H9 (cell line): Measurements from ENCODE around the gene KCNK13. TPM values are rescaled to one million over a fixed set of nuclear protein-coding genes. Genes with fewer than 3 reads are reported as not detected.
A peak's percentile ranks its signal among the peaks of the same experiment; 100 is the strongest.

ENCODE experiments used
- DNase-seq: peaks from one replicate; pipeline ENCODE4 v3.0.0-alpha.2; 2017
- H2AFZ ChIP-seq: one replicate; pipeline ENCODE4 v1.6.1; 2013; ENCODE audit warnings: mild to moderate bottlenecking, low read length, control low read depth, moderate library complexity
- H2AK5ac ChIP-seq: 2 replicates; pipeline ENCODE4 v1.6.1; 2013; ENCODE audit warnings: low read length, control low read depth, mixed read lengths; ENCODE audit not compliant: insufficient read length
- H2BK120ac ChIP-seq: one replicate; pipeline ENCODE4 v1.6.1; 2013; ENCODE audit warnings: low read depth, mild to moderate bottlenecking, low read length, control low read depth, inconsistent platforms; ENCODE audit not compliant: poor library complexity, severe bottlenecking
- H2BK12ac ChIP-seq: 2 replicates; pipeline ENCODE4 v1.6.1; 2013; ENCODE audit warnings: low read length, control low read depth, mixed read lengths, low read depth; ENCODE audit not compliant: insufficient read length
- H2BK15ac ChIP-seq: 2 replicates; pipeline ENCODE4 v1.6.1; 2013; ENCODE audit warnings: low read depth, low read length, control low read depth
- H2BK20ac ChIP-seq: one replicate; pipeline ENCODE4 v1.6.1; 2013; ENCODE audit warnings: low read depth, mild to moderate bottlenecking, low read length, control low read depth, inconsistent platforms; ENCODE audit not compliant: poor library complexity, severe bottlenecking
- H2BK5ac ChIP-seq: 2 replicates; pipeline ENCODE4 v1.6.1; 2013; ENCODE audit warnings: low read length, control low read depth, mixed read lengths; ENCODE audit not compliant: insufficient read length
- H3K14ac ChIP-seq: 2 replicates; pipeline ENCODE4 v1.6.1; 2013; ENCODE audit warnings: low read length, control low read depth; ENCODE audit not compliant: insufficient read depth
- H3K18ac ChIP-seq: 2 replicates; pipeline ENCODE4 v1.6.1; 2013; ENCODE audit warnings: low read depth, mild to moderate bottlenecking, mixed read lengths, low read length, control low read depth; ENCODE audit not compliant: insufficient read length
- H3K23ac ChIP-seq: 2 replicates; pipeline ENCODE4 v1.6.1; 2013; ENCODE audit warnings: low read length, control low read depth, mixed read lengths, low read depth; ENCODE audit not compliant: insufficient read length
- H3K23me2 ChIP-seq: 2 replicates; pipeline ENCODE4 v1.6.1; 2013; ENCODE audit warnings: low read depth, mild to moderate bottlenecking, mixed read lengths, low read length, control low read depth; ENCODE audit not compliant: insufficient read length, poor library complexity, severe bottlenecking
- H3K27ac ChIP-seq: 2 replicates; pipeline ENCODE4 v1.5.1; 2013; ENCODE audit warnings: low read length, control low read depth, mixed read lengths, low read depth; ENCODE audit not compliant: insufficient read length
- H3K27me3 ChIP-seq: 2 replicates; pipeline ENCODE4 v1.6.1; 2013; ENCODE audit warnings: low read length, control low read depth, inconsistent platforms; ENCODE audit not compliant: insufficient read depth
- H3K4ac ChIP-seq: 2 replicates; pipeline ENCODE4 v1.6.1; 2013; ENCODE audit warnings: low read depth, mild to moderate bottlenecking, control low read depth, inconsistent platforms, low read length, moderate library complexity
- H3K4me1 ChIP-seq: 2 replicates; pipeline ENCODE4 v1.6.1; 2013; ENCODE audit warnings: low read length, control low read depth, inconsistent platforms; ENCODE audit not compliant: insufficient read depth
- H3K4me2 ChIP-seq: 2 replicates; pipeline ENCODE4 v1.6.1; 2013; ENCODE audit warnings: low read length, control low read depth, mixed read lengths; ENCODE audit not compliant: insufficient read length, insufficient read depth
- H3K56ac ChIP-seq: 2 replicates; pipeline ENCODE4 v1.6.1; 2013; ENCODE audit warnings: low read depth, mild to moderate bottlenecking, mixed read lengths, low read length, control low read depth; ENCODE audit not compliant: insufficient read length
- H3K79me1 ChIP-seq: 2 replicates; pipeline ENCODE4 v1.6.1; 2013; ENCODE audit warnings: low read depth, mild to moderate bottlenecking, moderate library complexity, low read length, control low read depth, inconsistent platforms; ENCODE audit not compliant: insufficient read depth, poor library complexity, severe bottlenecking
- H3K79me2 ChIP-seq: 2 replicates; pipeline ENCODE4 v1.6.1; 2013; ENCODE audit warnings: low read length, control low read depth, inconsistent platforms; ENCODE audit not compliant: insufficient read depth
- H3K9ac ChIP-seq: 2 replicates; pipeline ENCODE4 v1.6.1; 2013; ENCODE audit warnings: low read length, control low read depth, mixed read lengths; ENCODE audit not compliant: insufficient read length; ENCODE audit errors: extremely low read depth
- H3K9me3 ChIP-seq: one replicate; pipeline ENCODE4 v1.6.1; 2013; ENCODE audit warnings: low read depth, low read length, inconsistent platforms; ENCODE audit not compliant: control insufficient read depth
- H3T11ph ChIP-seq: one replicate; pipeline ENCODE4 v1.6.1; 2013; ENCODE audit warnings: mild to moderate bottlenecking, low read length, control low read depth, inconsistent platforms
- H4K20me1 ChIP-seq: one replicate; pipeline ENCODE4 v1.6.1; 2013; ENCODE audit not compliant: control insufficient read depth, insufficient read length, insufficient read depth
- H4K5ac ChIP-seq: 2 replicates; pipeline ENCODE4 v1.6.1; 2013; ENCODE audit warnings: low read depth, mild to moderate bottlenecking, mixed read lengths, low read length, control low read depth; ENCODE audit not compliant: insufficient read length
- H4K8ac ChIP-seq: replicated peaks from 2 replicates; pipeline ENCODE4 v1.6.1; 2013; ENCODE audit warnings: low read length, control low read depth, mixed read lengths, low read depth; ENCODE audit not compliant: insufficient read length
- H4K91ac ChIP-seq: 2 replicates; pipeline ENCODE4 v1.6.1; 2013; ENCODE audit warnings: low read depth, mild to moderate bottlenecking, moderate library complexity, mixed read lengths, low read length, control low read depth; ENCODE audit not compliant: insufficient read length
- H3K27ac Mint-ChIP-seq, 3 experiments: 2 replicates in 2 of 3; 3 replicates in 1 of 3; pipeline ENCODE4 v1.8.0; 2020 to 2021; ENCODE audit warnings: mixed read lengths in 3 of 3, mild to moderate bottlenecking in 1 of 3, moderate library complexity in 1 of 3
- H3K27me3 Mint-ChIP-seq: 2 replicates; pipeline ENCODE4 v1.8.0; 2021; ENCODE audit warnings: low read depth, mild to moderate bottlenecking, moderate library complexity, mixed read lengths
- H3K36me3 Mint-ChIP-seq, 3 experiments: 2 replicates in 2 of 3; 3 replicates in 1 of 3; pipeline ENCODE4 v1.8.0; 2020 to 2021; ENCODE audit warnings: low read depth in 3 of 3, mixed read lengths in 3 of 3; ENCODE audit not compliant: insufficient read depth in 1 of 3
- H3K4me1 Mint-ChIP-seq, 2 experiments: 2 replicates each; pipeline ENCODE4 v1.8.0; 2020; ENCODE audit warnings: mixed read lengths in 2 of 2
- H3K4me3 Mint-ChIP-seq, 2 experiments: 2 replicates in 1 of 2; 3 replicates in 1 of 2; pipeline ENCODE4 v1.8.0; 2020 to 2021; ENCODE audit warnings: mild to moderate bottlenecking in 2 of 2, mixed read lengths in 2 of 2, moderate library complexity in 1 of 2
- H3K9me3 Mint-ChIP-seq, 2 experiments: 2 replicates in 1 of 2; 3 replicates in 1 of 2; pipeline ENCODE4 v1.8.0; 2020; ENCODE audit warnings: mild to moderate bottlenecking in 2 of 2, mixed read lengths in 2 of 2, moderate library complexity in 1 of 2
- WGBS: extraction: QIAGEN DNeasy Blood & Tissue Kit; methylation state at CpG from one replicate; pipeline ENCODE4 v1.1.7; 2013; ENCODE audit warnings: missing lambda C conversion rate, low lambda C conversion rate, mixed read lengths; ENCODE audit not compliant: insufficient read length; ENCODE audit errors: extremely low coverage; 5-methylcytosine and 5-hydroxymethylcytosine counted together
- total RNA-seq: library from RNA; stranded (reverse); gene quantifications from 2 replicates; pipeline ENCODE4 v1.2.1, GENCODE V29; 2021
- TF ChIP-seq, protein P1 (sequence below): fragments of 200-600 bp; sonication (generic); conservative IDR thresholded peaks from 3 replicates; pipeline ENCODE4 v1.8.0; 2021; ENCODE audit warnings: antibody characterized with exemption, mild to moderate bottlenecking

The KCNK13 gene
- total RNA-seq, 1 experiment from 2014 or later = 0.39 TPM

DNA sequence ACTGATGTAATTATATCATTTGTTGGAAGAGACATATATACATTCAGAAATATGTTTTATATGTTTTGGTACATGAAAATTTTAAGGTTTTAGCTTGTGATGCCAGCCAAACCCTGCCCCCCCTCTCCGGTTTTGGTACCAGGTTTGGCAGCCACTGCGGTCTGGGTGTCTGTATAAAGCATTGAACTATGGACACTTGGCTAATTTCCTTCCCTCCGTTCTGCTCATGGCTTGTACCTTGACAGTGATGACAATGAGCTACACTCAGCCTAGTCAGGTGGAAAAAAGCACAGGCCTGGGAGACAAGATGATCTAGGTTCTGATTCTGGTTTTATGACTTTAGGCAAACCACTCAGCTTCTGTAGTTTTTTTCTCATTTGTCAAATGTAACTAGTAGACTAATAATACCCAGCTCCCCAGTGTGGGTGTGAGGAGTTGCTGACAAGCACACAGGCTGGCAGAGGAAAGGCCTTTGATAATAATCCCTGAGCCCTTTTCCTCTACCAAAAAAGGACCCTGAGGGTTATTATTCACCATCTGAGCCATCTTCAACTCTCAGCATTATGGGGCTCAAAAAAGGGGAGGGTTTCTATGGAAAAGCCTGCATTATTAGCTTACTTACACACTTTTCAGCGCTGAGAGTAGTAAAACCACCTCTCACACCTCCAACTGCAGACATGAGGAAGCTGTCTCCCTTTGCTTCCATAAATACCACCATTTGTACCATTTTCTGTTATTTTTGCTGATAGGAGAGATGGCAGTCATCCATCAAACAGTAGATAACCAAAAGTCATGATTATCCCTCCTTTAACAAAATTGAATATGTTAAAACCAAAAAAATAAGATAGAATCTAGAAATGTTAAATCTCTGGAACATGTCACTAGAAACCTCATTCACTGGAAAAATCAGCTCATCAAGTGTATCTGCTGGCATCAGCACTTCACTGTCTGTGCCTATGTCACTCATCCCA is 118.3 kb downstream of the KCNK13 start:
- no peak overlapping the region for H2BK5ac ChIP-seq
- no peak overlapping the region for H3K9ac ChIP-seq
- DNase-seq = no peak
- no CpG with 5 or more reads among the region's 4 CpGs for WGBS
- H4K20me1 ChIP-seq = no peaks in the 10 kb centered on the region
- H3K79me2 ChIP-seq = no peaks in the 10 kb centered on the region
- H3K27me3 ChIP-seq = no peaks in the 10 kb centered on the region
- no peaks in the 10 kb centered on the region for H3K23me2 ChIP-seq
- no peak overlapping the region for H3K14ac ChIP-seq
- H3K27ac ChIP-seq = no peak overlapping the region
- TF ChIP-seq, protein P1, sequence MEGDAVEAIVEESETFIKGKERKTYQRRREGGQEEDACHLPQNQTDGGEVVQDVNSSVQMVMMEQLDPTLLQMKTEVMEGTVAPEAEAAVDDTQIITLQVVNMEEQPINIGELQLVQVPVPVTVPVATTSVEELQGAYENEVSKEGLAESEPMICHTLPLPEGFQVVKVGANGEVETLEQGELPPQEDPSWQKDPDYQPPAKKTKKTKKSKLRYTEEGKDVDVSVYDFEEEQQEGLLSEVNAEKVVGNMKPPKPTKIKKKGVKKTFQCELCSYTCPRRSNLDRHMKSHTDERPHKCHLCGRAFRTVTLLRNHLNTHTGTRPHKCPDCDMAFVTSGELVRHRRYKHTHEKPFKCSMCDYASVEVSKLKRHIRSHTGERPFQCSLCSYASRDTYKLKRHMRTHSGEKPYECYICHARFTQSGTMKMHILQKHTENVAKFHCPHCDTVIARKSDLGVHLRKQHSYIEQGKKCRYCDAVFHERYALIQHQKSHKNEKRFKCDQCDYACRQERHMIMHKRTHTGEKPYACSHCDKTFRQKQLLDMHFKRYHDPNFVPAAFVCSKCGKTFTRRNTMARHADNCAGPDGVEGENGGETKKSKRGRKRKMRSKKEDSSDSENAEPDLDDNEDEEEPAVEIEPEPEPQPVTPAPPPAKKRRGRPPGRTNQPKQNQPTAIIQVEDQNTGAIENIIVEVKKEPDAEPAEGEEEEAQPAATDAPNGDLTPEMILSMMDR = no peak
- H2AK5ac ChIP-seq = no peak overlapping the region
- H4K8ac ChIP-seq = no peak overlapping the region
- H3K9me3 ChIP-seq = no peaks in the 10 kb centered on the region
- H2BK15ac ChIP-seq = no peak overlapping the region
- H3K4me2 ChIP-seq = no peak overlapping the region
- H2BK20ac ChIP-seq = no peak overlapping the region
- H2BK12ac ChIP-seq = no peak overlapping the region
- Mint-ChIP-seq H3K36me3 (no peaks in the 10 kb centered on the region), H3K4me1 (peaks cover 2 to 3% of the 10 kb centered on the region in 2 experiments; a peak in 1 of 4 replicates), H3K4me3 (no peak overlapping the region), H3K9me3 (peaks cover 0 to 3% of the 10 kb centered on the region in 2 experiments; a peak in 1 of 5 replicates), H3K27me3 (peaks cover 24% of the 10 kb centered on the region), H3K27ac (0 out of 7 replicates have a peak overlapping the region, but pooled peaks of 1 of the 3 experiments have one; percentile 67)
- no peak overlapping the region for H3K4ac ChIP-seq
- H3K56ac ChIP-seq = no peak overlapping the region
- no peak overlapping the region for H3T11ph ChIP-seq
- H2AFZ ChIP-seq = no peak overlapping the region
- no peaks in the 10 kb centered on the region for H3K79me1 ChIP-seq
- H4K91ac ChIP-seq = no peak overlapping the region
- no peak overlapping the region for H3K18ac ChIP-seq
- H3K4me1 ChIP-seq = no peaks in the 10 kb centered on the region
- H2BK120ac ChIP-seq = no peak overlapping the region
- no peak overlapping the region for H3K23ac ChIP-seq
- no peak overlapping the region for H4K5ac ChIP-seq
